GM18498 (cell line): ENCODE data around the gene MAN1A1.

Source experiments
- ATAC-seq: cut with Tn5 transposase; IDR thresholded peaks from one replicate; pipeline ENCODE4 v1.9.1; 2021; ENCODE audit warnings: mild to moderate bottlenecking, moderate library complexity; ENCODE audit not compliant: unreplicated experiment

Gene MAN1A1

DNA sequence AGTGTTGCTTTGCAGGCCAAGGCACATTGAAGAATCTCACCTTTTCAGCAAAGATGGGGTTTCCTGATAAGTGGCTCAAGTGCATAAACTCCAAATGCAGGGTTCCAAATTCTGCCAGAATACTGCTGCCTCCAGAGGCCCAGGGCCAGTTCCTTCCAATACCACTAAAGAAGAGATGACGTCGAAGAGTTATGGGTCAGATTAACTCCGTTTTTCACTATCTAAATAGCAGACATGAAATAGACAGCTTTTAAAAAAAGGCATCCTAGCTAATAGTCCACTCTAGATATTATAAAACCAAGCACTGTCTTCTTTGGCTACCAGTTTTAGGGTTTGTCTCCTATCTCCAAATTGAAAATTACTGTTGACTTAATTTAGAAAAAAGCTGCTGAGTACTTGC is 144.8 kb downstream of the MAN1A1 start:
- no peak for ATAC-seq

DNA sequence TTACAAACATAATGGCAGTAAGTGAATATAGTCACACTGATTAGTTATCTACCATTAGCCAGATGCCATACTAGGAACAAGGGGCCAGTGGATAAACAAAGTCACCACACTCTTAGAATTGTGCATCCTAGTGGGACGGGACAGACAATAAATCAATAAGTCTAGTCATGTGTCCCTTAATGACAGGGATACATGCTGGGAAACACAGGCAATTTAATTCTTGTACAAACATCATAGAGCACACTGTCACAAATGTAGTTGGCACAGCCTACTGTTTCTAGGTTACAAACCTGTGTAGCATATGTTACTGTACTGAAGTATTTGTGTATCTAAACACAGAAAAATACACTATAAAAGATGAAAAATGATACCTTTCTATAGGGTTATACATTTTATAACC is 148.1 kb downstream of the MAN1A1 start:
- ATAC-seq, result no peak

DNA sequence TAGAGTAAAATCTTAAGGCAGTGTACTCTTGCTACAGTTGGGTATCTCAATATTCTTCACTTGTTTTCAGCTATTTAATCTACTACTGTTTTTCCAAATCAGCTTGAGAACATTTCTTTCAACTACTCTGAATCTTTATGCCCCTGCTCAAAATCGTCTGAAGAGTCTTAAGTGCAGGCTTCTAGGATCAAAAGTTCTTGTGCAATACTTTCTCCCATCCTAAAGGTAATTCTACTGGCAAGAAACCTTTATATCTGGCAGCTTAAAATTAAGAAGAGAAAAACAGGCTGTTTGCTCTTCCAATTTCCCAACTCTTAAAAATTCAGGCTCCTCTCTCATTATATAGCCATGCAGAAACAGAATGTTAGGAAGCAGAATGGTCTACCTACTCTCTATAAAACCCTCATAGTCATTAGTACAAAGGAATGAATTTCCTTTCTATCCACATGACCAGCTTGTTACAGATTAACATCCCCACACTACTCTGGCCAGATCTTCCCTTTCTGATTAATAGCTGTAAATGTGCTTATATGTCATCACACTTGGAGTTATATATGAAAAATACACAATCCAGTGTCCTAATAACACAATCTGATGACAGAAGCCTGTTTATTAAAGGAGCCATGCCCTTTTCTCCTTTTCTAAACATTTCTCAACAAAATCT is 148.9 kb downstream of the MAN1A1 start:
- ATAC-seq, result no peak

DNA sequence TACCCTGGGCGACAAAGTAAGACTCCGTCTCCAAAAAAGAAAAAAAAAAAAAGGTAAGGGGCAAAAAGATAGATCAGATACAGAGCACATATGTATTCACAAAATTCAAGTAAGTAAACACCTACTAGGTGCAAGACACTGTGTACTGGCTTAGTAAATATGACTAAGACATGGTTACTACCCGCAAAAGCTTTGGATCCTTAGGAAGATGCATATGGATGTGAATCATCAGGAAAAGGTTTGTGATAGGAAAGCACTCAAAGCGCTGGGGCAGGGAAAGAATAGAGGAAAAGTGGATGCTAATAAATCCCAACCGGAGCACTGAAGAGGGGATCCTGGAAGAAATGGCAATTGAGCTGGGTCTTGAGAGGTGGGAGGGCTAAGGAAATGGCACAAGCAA is 152.3 kb downstream of the MAN1A1 start:
- no peak for ATAC-seq

DNA sequence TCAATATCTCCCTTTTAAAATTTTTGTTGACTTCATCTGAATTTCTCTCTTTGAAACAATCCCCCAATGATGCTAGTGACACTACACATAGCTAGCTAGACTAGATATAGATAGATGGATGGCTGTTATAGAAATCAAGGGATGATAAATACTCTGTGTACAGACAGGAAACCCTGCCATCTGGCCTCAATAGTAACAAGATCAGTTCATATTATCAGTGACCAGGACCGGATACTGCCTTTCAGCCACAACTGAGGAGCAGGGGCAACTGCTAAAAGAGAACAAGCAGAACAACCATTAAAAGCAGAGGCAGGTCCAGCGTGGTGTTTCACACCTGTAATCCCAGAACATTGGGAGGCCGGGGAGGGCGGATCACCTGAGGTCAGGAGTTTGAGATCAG is 152.8 kb downstream of the MAN1A1 start:
- ATAC-seq, result no peak

DNA sequence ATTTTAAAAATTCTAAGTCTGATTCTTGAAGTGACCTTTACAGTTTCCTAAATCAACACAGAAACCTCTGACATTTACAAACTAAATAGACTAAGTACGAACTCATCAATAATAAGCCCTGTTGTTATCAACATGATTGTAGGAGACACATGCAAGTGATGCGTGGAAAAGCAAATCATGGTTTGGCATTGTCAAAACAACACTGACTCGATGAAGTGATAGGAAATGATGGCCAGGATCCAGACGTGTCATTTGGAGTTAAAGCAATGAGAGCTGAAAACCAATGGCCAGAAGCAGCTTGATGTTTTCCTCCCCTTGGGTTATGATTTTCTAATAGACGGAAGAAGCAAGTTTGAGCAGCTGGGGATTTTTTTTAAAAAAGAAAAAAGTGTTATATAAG is 153.7 kb downstream of the MAN1A1 start:
- no peak for ATAC-seq

DNA sequence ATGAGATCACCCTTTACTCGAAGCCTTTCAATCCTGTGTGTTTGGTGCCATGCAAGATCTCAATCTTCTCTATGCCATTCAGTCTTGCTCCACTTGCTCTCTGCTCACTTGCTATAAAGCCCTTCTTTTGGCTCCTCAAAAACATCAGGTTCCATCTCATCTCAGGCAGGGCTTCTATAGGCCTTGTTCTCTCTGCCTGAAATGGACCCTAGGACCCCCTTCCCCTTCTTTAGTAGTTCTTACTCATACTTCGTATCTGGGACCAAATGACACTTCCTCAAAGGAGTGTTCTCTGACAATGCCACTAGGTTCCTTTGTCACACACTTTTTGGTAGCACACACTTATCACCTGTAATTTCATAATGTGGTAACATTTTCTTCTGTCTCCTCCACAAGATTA is 154.4 kb downstream of the MAN1A1 start:
- ATAC-seq, result no peak

DNA sequence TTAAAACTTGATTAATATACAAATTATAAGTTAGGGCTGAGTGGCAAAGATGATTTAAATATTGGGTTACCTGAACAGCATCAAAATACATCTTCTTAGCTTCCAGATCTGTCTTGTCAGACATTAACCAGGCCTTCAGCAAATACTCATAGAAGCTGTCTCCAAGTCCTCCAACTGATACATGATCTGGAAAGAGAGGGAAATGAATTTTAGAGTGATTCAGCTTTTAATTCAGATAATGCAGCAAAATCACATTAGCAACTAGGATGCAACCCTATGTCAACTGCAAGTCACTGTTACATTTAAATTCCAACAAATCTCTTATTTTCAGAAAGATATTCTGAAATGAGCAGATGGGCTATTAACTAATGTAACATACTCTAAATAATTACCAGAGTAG is 155.9 kb downstream of the MAN1A1 start:
- ATAC-seq, result no peak

DNA sequence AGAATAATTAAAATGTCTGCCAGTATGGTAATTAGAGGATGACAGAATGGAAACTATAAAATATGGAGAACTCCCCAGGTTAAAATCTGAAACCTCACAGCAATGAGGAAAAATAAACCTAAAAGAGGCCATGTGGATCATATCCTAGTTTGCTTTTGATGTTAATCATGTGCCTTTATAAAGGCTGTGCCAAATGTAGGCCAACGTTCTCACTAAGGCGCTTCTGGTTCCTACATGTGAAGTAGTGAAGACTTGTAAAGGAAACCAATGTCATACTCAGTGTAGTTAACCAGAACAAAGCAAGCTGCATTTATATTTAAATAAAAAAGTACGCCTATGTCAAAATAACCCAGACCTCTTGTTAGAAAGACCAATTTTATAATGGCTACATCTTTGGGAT is 157.4 kb downstream of the MAN1A1 start:
- no peak for ATAC-seq

DNA sequence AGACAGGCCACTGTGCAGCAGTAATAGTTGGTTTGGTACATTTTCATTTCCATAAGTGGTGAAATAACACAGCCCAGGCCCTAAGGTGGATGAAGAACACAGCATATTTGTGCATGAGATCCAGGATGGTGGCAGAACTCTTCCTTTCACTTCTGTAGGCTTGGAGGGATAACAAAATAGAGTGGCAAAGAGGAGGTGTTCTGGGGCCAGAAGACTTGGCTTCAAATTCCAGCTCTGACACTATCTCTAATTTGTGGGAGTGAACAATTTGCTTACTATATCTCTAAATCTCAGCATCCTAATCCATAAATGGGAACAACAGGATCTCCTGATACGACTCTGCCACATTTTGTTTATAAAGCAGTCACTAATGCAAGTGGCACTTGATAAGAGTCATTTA is 159.4 kb downstream of the MAN1A1 start:
- no peak for ATAC-seq

DNA sequence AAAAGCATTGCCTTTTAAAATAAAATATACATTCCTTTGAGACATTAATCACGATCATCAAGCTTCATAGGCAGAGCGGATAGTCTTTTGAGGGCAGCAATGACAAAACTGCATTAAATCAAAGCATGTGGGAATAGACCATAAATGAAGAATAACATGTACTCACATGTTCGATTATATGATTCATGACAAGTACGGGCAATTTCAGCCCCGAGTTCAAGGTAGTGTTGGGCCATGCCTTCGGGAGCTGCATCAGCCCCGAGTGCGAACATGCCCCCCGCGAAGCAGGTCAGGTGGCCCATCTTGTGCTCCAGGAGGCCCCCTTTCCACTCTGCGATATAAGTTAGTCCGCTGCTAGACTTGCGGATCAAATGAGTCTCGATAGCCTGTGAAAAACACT is 160.1 kb downstream of the MAN1A1 start:
- ATAC-seq, result no peak

DNA sequence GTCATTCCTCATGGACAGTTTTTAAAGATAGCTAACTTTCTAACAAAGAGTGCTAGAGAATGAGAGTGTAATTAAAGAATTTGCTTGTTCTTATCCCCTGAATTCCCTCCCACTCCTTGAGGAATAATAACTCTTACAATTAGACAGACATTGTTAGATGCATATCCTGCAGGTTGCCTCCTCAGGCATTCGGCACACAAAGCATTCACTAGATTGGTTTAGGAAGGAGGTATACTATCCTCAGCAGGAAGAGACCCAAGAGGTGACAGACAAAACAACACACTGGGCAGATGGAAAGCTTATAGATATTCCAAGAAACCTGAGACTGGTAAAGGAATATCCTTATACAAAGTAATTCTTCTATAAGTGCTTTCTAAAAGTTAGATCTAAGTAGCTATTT is 162.0 kb downstream of the MAN1A1 start:
- ATAC-seq, result no peak

DNA sequence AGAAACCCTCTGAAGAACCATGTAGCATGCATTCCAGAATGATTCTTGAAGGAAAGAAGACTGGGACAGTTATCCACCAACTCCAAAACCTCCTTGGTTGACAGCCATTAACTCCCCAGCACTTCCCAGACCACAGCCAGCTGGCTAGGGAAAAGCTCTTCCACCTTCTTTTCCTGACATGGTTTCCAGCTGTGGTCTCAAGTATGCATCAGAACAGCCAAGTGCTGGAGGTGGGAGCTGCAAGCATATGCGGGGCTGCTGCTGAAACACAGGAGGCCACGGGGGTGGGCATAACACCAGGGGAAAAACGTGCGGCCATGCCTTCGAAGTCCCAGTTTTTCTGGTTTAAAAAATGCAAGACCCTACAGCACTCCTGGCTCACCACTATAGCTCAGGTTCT is 163.1 kb downstream of the MAN1A1 start:
- no peak for ATAC-seq

DNA sequence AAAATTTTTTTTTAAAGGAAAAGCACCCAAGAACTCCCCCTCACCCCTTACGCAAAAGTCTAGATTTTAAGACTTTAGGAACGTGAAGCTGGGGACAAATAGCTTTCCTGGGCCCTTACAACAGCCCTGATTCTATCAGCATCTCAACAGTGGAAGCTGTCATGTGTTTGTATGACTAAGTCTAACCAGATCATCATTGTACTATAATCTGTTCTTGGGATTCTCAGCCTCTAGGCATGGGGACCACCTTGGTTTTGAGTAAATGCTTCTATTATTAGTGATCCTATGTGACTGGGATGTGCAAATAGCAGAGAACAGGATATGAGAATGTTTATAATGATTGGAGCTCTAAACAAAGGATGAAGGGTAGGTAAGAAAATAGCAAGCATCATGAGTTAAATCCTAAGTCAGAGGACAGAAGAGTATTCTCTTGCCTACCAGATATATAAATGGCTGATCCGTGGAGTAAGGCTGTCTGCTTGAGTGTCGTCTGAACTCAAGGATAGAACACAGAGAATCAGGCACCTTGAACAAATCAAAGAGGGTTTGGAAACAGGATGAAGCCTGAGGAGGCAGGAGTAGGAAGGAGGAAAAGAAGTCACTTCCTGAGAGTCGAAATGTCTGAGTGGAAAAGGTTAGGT is 165.4 kb downstream of the MAN1A1 start:
- no peak for ATAC-seq

DNA sequence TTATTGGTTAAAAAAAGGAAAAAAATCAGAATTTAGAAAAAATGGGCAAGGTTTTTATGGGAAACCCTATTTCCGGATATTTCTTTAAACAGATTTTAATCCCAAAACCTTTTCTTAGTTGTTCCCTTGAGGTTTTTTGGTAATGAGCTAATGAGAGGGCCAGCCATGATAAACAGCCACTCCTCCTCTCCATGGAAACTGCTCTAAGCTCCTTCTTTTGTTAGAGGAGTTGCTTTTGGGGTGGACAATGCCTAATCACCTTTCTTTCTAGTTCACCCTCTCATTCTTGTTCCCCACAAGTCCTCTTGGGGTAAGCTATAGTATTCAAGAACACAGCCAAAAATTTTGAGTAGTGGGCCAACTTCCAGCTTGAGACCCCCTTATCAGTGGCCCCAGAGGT is 166.1 kb downstream of the MAN1A1 start:
- ATAC-seq, result no peak

DNA sequence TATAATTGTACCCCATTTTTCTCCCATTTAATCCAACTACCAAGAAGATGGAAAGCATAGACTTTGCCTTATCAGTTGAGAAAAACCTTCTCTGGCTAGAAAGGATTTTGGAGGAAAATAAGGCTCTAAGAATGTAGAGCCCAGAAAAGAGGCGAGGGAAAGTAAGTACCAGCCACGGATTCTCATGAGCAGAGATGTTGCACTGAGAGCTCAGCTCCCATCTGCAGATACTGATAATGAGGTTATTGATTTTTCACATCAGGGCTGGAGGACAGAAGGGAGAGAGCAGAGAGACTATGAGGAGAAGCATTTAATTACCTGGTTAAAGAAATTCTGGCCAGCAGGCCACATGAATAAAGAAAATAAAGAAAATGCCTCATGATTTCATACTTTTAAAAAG is 166.7 kb downstream of the MAN1A1 start:
- no peak for ATAC-seq

DNA sequence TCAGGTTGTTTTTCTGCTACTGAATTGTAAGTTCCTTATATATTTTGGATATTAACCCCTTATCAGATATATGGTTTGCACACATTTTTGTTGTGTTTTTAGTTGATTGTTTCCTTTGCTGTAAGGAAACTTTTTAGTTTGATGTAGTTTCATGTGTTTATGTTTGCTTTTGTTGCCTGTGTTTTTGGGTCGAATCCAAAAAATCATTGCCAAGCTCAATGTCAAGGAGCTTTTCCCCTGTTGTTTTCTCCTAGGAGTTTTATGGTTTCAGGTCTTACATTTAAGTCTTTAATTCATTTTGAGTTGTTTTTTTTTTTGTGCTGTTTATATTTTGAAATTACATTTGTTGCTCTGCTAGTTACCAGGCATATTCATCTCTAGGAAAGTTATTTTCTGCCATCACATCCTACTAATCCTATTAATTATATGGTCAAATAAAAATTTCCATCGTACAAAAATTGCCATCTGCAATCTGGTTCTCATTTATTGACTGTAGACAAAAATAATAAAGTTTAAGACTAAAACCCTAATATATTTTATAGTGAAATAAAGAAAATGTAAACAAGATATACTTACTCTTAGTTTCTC is 167.3 kb downstream of the MAN1A1 start:
- no peak for ATAC-seq

DNA sequence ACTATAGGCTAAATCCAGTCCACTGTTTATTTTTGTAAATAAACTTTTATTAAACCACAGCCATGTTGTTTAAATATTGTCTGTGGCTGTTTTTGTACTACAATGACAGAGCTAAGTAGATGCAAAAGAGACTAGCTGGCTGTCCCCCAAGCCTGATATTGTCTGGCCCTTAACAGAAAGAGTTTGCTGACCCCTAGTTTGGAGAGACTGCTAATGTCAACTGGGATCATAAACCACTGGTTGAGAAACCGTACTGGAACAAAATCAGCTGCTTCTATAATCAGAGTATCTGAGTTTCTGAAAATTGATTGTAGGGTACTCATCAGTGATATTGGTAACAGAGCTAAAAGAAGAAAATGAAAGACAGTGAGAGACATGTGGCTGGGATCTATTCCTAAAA is 168.5 kb downstream of the MAN1A1 start:
- no peak for ATAC-seq

DNA sequence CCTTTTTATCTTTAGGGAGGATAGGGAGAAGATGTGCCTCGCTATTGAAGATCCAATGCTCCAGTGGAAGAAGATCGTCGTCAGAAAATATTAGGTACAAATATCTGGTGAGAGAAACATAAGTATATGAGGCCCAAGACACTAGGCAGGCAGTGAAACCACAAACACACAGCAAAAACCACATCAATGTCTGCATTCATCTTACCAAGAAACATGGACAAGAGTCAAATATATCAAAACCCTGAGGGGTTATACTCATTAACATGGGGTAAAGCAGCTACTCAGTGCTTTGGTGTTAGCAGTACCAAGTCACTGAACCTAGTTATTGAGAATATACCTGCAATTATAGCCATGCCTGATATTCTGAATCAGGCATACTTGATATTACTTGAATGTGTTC is 169.7 kb downstream of the MAN1A1 start:
- no peak for ATAC-seq

DNA sequence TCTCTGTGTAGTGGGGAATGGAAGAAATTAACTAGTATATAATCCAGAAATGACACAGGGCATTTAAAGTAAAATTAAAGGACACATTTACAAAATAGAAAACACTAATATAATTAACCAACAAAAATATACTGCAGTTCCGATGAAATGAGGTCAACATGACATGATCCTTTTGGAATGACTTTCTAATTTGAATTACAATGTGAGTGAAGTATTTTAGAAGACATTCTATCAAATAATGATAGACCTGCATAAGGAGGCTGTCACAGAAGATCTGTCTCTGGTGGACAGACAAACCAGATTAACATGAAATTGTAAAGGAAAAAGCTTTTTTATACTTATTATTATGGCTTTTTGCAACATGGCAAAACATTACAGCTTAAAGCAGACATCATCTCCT is 170.5 kb downstream of the MAN1A1 start:
- no peak for ATAC-seq

DNA sequence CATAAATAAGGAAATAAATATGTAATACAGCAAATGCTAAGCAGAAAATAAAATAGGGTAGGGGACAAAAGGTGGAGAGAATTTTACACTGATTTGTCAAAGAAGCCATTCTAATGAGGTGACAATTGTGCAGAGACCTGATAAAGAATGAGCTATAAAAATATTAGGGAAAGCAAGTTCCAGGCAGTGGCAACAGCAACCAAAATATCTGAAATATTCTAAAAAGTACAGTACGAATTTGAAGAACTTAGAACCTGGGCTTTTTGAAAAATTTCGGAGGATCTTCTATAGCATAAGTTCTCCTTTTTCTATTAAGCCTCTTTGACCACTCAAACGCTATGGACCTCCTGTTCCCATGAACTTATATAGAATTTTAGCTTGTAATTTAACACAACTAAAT is 173.1 kb downstream of the MAN1A1 start:
- no peak for ATAC-seq

DNA sequence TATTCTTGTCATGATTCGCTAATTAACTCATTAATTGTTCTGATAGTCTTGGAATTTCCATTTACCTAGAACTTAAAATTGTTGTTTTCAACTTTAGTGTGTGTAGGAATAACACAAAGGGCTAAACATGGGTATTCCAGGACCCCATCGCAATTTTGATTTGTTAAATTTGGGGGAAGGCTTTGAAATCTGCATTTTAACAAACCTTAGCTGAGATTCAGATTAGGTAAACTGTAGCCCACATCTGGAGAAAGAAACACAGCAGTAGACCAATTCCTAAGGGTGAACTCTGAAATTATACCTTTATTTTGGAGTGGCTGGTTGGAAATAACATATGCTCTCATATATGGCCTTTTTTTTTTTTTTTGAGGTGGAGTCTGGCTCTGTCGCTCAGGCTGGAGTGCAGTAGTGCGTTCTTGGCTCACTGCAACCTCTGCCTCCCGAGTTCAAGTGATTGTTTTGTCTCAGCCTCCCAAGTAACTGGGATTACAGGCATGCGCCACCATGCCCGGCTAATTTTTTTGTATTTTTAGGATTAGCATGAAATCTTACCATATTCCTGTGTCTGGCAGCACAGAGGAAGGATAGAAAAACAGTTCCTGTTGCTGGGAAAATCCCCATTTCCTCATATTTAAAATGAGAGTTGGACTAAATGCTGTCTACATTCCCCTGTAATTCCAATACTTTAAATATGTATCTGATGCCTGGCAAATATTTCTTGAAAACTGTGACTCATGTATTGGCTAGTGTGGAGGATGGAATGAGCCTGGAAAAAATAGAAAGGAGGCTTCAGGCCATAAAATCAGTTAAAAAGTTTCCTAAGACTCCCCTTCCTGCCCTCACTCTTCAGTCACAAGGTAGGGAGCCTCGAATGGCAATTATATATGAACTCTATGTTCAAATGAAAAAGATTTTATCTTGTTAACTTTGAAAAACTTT is 174.4 kb downstream of the MAN1A1 start:
- no peak for ATAC-seq
